GM21515 (cell line): ENCODE measurements around the gene OSBPL6.

Experiments used
- ATAC-seq: cut with Tn5 transposase; IDR thresholded peaks from one replicate; pipeline ENCODE4 v1.9.1; 2021; ENCODE audit not compliant: unreplicated experiment

The OSBPL6 gene

DNA sequence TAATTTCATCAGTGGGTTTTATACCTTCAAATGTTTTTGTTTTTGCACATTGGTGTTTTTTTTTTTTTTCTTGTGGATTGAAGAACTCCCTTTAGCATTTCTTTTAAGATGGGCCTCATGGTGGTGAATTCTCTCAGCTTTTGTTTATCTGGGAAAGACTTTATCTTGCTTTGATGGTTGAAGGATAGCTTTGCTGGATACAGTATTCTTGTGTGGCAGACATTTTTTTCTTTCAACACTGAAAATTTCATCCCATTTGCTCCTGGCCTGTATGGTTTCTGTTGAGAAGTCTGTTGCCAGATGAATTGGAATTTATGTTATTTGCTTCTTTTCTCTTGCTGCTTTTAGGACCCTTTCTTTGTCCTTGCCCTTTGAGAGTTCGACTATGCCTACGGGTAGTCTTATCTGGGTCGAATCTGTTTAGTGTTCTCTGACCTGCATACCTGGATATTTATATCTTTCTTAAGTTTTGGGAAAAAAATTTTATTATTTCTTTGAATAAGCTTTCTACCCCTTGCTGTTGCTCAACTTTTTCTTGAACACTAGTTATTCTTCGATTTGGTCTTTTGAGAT is 231.0 kb downstream of the OSBPL6 start:
- ATAC-seq = no peak

GRCh38 chr2:178426388-178426787 is 232.1 kb downstream of the OSBPL6 start:
- no peak for ATAC-seq

GRCh38 chr2:178427458-178427857 is 233.1 kb downstream of the OSBPL6 start:
- no peak for ATAC-seq

DNA sequence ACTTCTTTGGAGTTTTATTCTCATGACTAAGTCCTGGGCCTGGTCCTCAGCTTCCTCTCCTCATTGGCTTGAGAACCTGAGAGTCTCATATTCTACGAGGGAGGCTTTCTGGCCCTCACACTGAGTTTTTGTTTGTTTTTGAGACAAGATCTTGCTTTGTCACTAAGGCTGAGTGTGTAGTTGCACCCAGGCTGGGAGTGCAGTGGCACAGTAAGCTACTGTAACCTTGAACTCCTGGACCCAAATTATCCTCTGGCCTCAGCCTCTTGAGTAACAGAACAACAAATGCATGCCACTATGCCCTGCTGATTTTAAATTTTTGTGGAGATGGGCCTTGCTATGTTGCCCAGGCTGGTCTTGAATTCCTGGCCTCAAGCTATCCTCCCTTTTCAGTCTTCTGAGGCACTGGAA is 234.1 kb downstream of the OSBPL6 start:
- no peak for ATAC-seq

- ATAC-seq = no peak
Observed at GRCh38 chr2:178429336-178429735, 235.0 kb downstream of the OSBPL6 start.

- ATAC-seq = no peak
Observed at GRCh38 chr2:178436662-178437061, 242.3 kb downstream of the OSBPL6 start.

- no peak for ATAC-seq
Observed at GRCh38 chr2:178441426-178441825, 247.1 kb downstream of the OSBPL6 start.

- no peak for ATAC-seq
Observed at GRCh38 chr2:178448968-178449661, 254.8 kb downstream of the OSBPL6 start.

DNA sequence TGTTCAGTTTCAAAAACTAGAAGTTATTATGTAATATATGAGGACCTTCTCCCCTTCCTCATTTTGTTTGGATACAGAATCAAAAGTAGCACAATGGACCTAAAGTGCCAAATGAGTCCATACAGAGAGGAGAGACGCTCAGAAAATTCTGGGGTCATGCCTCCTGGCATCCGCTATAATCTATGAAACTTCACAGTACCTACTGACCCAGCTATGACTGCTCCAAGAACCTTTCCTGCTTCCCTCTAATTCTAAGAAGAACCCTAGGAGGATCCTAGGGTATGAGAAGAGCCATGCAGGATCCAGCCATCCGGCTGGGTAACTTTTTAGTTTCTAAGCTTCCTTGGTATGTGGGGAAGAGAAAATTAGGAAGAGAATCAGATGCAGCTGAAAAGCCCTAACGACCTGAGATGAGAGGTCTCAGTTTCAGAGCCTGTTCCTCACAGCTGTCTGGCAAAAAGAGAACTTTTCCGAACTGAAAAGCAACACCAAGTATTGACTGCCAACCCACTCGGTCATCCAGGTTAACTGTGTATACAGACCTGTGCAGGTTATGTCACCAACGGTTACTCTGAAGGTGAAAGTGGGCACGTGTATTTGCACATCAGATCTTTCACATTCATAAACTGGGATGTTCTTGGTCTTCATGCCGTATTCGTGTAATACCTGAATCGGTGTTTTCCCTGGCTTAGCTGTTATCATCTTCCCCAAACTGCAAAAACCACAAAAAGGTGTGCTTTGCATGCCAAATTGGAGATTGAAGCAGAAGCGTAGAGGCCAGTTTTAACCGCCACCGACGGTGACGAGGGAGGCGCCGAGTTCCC is 255.6 kb downstream of the OSBPL6 start:
- ATAC-seq = peak; percentile 14

- ATAC-seq = peak; percentile 52
Observed at GRCh38 chr2:178450524-178450773, 256.1 kb downstream of the OSBPL6 start.

- peak; percentile 84 for ATAC-seq
Observed at GRCh38 chr2:178450774-178451525, 256.6 kb downstream of the OSBPL6 start, which contains the start of the genes PJVK and PRKRA. TSS of gene PJVK (plus strand) at chr2:178451378. CDS start at chr2:178453410, 2,032 bp downstream. TSS of gene PRKRA (minus strand) at chr2:178451175. CDS start at chr2:178451030, 145 bp downstream.

- no peak for ATAC-seq
Observed at GRCh38 chr2:178452334-178452733, 258.0 kb downstream of the OSBPL6 start.
